HepG2 (cell line): ENCODE results near the gene VPS18. TPM values are rescaled to one million over a fixed set of nuclear protein-coding genes. Genes with fewer than 3 reads are reported as not detected.

Source experiments
- AHDC1 ChIP-seq: sonication (generic); formaldehyde crosslinking; IDR thresholded peaks from 2 replicates; pipeline ENCODE4 v1.5.1; 2020; ENCODE audit warnings: mild to moderate bottlenecking, missing genetic modification reagents, borderline replicate concordance
- PAXIP1 ChIP-seq: sonication (generic); formaldehyde crosslinking; conservative IDR thresholded peaks from 2 replicates; pipeline ENCODE4 v1.4.0; 2020; ENCODE audit warnings: mild to moderate bottlenecking, missing genetic modification reagents, moderate library complexity
- ZNF580 ChIP-seq: IDR thresholded peaks from 2 replicates; pipeline ENCODE4 v1.6.1; 2016; ENCODE audit warnings: low read depth, borderline replicate concordance
- ZNF598 ChIP-seq: sonication (generic); formaldehyde crosslinking; IDR thresholded peaks from 2 replicates; pipeline ENCODE4 v1.5.1; 2020; ENCODE audit warnings: mild to moderate bottlenecking, missing genetic modification reagents, borderline replicate concordance
- polyA plus RNA-seq, 8 experiments: library from polyadenylated mRNA; depleted of rRNA in 3 of 8; stranded (reverse) in 7 of 8; unstranded in 1 of 8; fragments of >200 nt; fragmentation: Illumina TruSeq in 4 of 8; extraction: Trizol in 4 of 8; gene quantifications; 2 replicates each; pipeline versions ENCODE4 v1.2.1 to v1.2.3, GENCODE V29; 2011 to 2016; ENCODE audit warnings: low read depth in 4 of 8, missing spikeins in 1 of 8, mixed read lengths in 1 of 8; ENCODE audit not compliant: insufficient read depth in 1 of 8
- total RNA-seq, 5 experiments: library from RNA; depleted of rRNA; stranded (reverse); fragments of >200 nt; fragmentation: Illumina TruSeq; extraction: Trizol; gene quantifications; 2 replicates each; pipeline ENCODE4 v1.2.3, GENCODE V29; 2016; ENCODE audit warnings: low read depth in 1 of 5
- TF ChIP-seq, protein P1 (sequence below): sonication (generic); formaldehyde crosslinking; IDR thresholded peaks from one replicate; pipeline ENCODE4 v1.5.1; 2020; ENCODE audit warnings: mild to moderate bottlenecking, missing genetic modification reagents; ENCODE audit errors: not compliant biosample characterization

The VPS18 gene
- total and polyA plus RNA-seq, 2 of the 13 experiments (the other 11 are each of a cell fraction or from before 2014, with no cell fraction given) = 5.8 to 17.0 TPM

DNA sequence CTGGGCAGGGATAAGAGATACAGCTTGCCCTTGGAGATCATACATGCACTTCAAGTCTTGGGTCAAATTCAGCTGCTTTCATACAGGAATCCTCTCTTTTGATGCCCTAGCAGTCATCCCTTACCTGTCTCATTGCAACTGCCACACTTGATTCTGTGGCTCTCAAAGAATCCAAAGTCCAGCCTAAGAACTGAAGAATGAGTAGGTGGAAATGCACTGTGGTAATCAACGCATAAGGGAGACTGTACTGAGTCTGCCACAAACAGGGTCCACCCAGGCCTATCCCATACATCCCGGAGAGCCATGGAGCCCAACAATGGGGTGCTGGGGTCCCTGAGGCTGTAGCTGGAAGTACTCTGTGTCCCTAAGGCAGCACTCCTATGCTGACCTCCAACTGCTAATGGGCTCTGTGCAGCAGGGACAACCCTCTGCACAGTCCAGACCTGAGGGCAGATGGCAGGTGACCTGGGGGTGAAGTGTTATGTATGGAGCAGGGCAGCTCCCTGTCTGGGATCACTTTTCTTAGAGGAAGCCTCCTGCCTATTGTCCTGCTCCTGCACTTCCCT lies 1.7 kb upstream of the VPS18 start (continued):
- TF ChIP-seq AHDC1 (CRISPR knock-in tag) (no peak), ZNF598 (CRISPR knock-in tag) (no peak), ZNF580 (no peak), PAXIP1 (no peak)
- TF ChIP-seq, protein P1, sequence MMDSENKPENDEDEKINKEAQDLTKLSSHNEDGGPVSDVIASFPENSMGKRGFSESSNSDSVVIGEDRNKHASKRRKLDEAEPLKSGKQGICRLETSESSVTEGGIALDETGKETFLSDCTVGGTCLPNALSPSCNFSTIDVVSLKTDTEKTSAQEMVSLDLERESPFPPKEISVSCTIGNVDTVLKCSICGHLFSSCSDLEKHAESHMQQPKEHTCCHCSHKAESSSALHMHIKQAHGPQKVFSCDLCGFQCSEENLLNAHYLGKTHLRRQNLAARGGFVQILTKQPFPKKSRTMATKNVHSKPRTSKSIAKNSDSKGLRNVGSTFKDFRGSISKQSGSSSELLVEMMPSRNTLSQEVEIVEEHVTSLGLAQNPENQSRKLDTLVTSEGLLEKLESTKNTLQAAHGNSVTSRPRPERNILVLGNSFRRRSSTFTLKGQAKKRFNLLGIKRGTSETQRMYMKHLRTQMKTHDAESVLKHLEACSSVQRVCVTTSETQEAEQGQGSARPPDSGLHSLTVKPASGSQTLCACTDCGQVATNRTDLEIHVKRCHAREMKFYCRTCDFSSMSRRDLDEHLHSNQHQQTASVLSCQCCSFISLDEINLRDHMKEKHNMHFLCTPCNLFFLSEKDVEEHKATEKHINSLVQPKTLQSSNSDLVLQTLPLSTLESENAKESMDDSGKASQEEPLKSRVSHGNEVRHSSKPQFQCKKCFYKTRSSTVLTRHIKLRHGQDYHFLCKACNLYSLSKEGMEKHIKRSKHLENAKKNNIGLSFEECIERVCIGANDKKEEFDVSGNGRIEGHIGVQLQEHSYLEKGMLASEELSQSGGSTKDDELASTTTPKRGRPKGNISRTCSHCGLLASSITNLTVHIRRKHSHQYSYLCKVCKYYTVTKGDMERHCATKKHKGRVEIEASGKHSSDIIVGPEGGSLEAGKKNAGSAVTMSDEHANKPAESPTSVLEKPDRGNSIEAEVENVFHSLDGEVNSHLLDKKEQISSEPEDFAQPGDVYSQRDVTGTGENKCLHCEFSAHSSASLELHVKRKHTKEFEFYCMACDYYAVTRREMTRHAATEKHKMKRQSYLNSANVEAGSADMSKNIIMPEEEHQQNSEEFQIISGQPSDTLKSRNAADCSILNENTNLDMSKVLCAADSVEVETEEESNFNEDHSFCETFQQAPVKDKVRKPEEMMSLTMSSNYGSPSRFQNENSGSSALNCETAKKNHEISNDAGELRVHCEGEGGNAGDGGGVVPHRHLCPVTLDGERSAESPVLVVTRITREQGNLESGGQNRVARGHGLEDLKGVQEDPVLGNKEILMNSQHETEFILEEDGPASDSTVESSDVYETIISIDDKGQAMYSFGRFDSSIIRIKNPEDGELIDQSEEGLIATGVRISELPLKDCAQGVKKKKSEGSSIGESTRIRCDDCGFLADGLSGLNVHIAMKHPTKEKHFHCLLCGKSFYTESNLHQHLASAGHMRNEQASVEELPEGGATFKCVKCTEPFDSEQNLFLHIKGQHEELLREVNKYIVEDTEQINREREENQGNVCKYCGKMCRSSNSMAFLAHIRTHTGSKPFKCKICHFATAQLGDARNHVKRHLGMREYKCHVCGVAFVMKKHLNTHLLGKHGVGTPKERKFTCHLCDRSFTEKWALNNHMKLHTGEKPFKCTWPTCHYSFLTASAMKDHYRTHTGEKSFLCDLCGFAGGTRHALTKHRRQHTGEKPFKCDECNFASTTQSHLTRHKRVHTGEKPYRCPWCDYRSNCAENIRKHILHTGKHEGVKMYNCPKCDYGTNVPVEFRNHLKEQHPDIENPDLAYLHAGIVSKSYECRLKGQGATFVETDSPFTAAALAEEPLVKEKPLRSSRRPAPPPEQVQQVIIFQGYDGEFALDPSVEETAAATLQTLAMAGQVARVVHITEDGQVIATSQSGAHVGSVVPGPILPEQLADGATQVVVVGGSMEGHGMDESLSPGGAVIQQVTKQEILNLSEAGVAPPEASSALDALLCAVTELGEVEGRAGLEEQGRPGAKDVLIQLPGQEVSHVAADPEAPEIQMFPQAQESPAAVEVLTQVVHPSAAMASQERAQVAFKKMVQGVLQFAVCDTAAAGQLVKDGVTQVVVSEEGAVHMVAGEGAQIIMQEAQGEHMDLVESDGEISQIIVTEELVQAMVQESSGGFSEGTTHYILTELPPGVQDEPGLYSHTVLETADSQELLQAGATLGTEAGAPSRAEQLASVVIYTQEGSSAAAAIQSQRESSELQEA (CRISPR knock-in tag) = no peak
